Lower lobe of right lung (tissue), 2 donors: ENCODE results near the gene DOCK4. TPM values are rescaled to one million over a fixed set of nuclear protein-coding genes. Genes with fewer than 3 reads are reported as not detected.

Source experiments
- ATAC-seq, 2 donors: fragments of 200-7000 bp; cut with Tn5 transposase; one replicate each; pipeline ENCODE4 v1.9.1; 2020 to 2022; ENCODE audit warnings: mild to moderate bottlenecking in 2 of 2, moderate library complexity in 2 of 2
- DNase-seq: peaks from one replicate; pipeline ENCODE4 v3.0.0-alpha.2; 2020
- H3K27ac ChIP-seq: fragments of 200-600 bp; one replicate; pipeline ENCODE4 v1.8.0; 2022
- H3K27me3 ChIP-seq: fragments of 200-600 bp; one replicate; pipeline ENCODE4 v1.8.0; 2022; ENCODE audit warnings: low read depth
- H3K36me3 ChIP-seq: fragments of 200-600 bp; one replicate; pipeline ENCODE4 v1.8.0; 2022; ENCODE audit warnings: mild to moderate bottlenecking
- H3K4me1 ChIP-seq: fragments of 200-600 bp; one replicate; pipeline ENCODE4 v1.8.0; 2022
- H3K4me3 ChIP-seq: fragments of 200-600 bp; one replicate; pipeline ENCODE4 v1.8.0; 2022; ENCODE audit warnings: mild to moderate bottlenecking
- H3K9me3 ChIP-seq: fragments of 200-600 bp; one replicate; pipeline ENCODE4 v1.8.0; 2022
- CTCF ChIP-seq: fragments of 200-600 bp; IDR thresholded peaks from one replicate; pipeline ENCODE4 v1.8.0; 2022; ENCODE audit warnings: antibody characterized with exemption, mild to moderate bottlenecking
- intact Hi-C: fragments of 100-400 bp; cut with DNase I; formaldehyde crosslinking; loops from one replicate; pipeline ENCODE4 v1.11.0; 2022
- total RNA-seq: library from RNA; stranded (reverse); fragmentation: NEBNext Ultra II Directional; extraction: Animal tissue kit (Norgen Biotek cat#: 25700); gene quantifications from one replicate; pipeline ENCODE4 v1.2.1, GENCODE V29; 2021
- donor health status: DM: no; HTN: yes; CAD: no; lungs with severe emphysema.

Gene DOCK4
- total RNA-seq, 1 donor from 2014 or later, result 78.5 TPM

- Histone ChIP-seq H3K27ac (no peak overlapping the region), H3K4me3 (no peak overlapping the region), H3K9me3 (no peaks in the 10 kb centered on the region), H3K36me3 (peaks cover 49% of the 10 kb centered on the region), H3K27me3 (no peaks in the 10 kb centered on the region), H3K4me1 (no peaks in the 10 kb centered on the region)
- no peak for TF ChIP-seq CTCF
- DNase-seq, result no peak
- ATAC-seq, result no peak
- intact Hi-C loops, result no loop called here
Observed at GRCh38 chr7:111788286-111789047, 417.7 kb downstream of the DOCK4 start.

DNA sequence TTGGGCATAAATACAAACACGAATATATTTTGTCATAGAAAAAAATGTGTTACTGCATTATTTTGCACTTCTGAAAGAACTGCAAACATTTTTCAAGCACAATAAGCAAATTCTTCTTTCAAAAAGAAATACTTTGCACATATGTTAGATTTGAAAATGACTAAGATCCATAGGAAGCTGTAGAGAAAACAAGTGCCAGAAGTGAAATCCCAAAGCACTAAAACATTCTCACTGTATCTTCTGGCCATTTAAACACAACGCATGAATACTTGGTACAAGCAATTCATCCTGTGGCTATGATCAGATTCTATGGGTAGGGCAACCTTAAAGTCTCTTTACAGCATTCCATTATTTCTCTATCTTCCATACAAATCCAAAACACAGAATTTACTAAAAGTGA, 418.5 kb downstream of the DOCK4 start:
- peaks cover 48% of the 10 kb centered on the region for H3K36me3 ChIP-seq
- no peaks in the 10 kb centered on the region for H3K27me3 ChIP-seq
- no peak for ATAC-seq
- no peak overlapping the region for H3K27ac ChIP-seq
- no peaks in the 10 kb centered on the region for H3K9me3 ChIP-seq
- no peak for DNase-seq
- intact Hi-C loops, result no loop called here
- no peaks in the 10 kb centered on the region for H3K4me1 ChIP-seq
- no peak overlapping the region for H3K4me3 ChIP-seq
- TF ChIP-seq CTCF, result no peak

DNA sequence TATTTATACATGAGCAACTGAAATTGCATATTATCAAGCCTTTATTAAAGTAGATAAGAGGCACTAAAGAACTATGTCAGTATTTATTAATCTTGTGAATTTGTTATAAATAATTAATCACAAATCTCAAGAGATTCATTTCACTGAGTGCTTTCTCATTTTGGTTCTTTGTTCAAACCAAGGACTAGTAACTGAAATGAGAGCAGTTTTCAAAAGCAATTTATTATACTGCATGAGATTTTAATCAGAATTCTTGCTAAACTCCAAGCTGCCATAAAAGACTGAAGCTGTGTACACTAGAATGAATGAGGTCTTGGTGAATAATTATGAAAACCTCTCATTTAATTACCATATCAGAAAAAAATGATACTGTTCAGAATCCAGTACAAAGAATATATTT, 419.1 kb downstream of the DOCK4 start:
- no peak for DNase-seq
- H3K36me3 ChIP-seq, result peaks cover 48% of the 10 kb centered on the region
- H3K4me3 ChIP-seq, result no peak overlapping the region
- intact Hi-C loops, result no loop called here
- ATAC-seq, result no peak
- no peaks in the 10 kb centered on the region for H3K9me3 ChIP-seq
- no peaks in the 10 kb centered on the region for H3K27me3 ChIP-seq
- no peaks in the 10 kb centered on the region for H3K4me1 ChIP-seq
- TF ChIP-seq CTCF, result no peak
- no peak overlapping the region for H3K27ac ChIP-seq

- no peak for DNase-seq
Observed at GRCh38 chr7:111785076-111785475, 421.1 kb downstream of the DOCK4 start.

GRCh38 chr7:111784296-111784695, 421.9 kb downstream of the DOCK4 start:
- no peaks in the 10 kb centered on the region for H3K9me3 ChIP-seq
- H3K4me3 ChIP-seq, result no peak overlapping the region
- H3K4me1 ChIP-seq, result no peaks in the 10 kb centered on the region
- intact Hi-C loops, result no loop called here
- ATAC-seq, result no peak
- no peak overlapping the region for H3K27ac ChIP-seq
- no peak for TF ChIP-seq CTCF
- no peaks in the 10 kb centered on the region for H3K27me3 ChIP-seq
- DNase-seq, result no peak
- H3K36me3 ChIP-seq, result peaks cover 60% of the 10 kb centered on the region

More at GRCh38 chr7:111785076-111785475, 421.1 kb downstream of the DOCK4 start:
- no peak for ATAC-seq
- H3K9me3 ChIP-seq, result no peaks in the 10 kb centered on the region
- H3K4me3 ChIP-seq, result no peak overlapping the region
- no peak for TF ChIP-seq CTCF
- intact Hi-C loops, result no loop called here
- H3K4me1 ChIP-seq, result no peaks in the 10 kb centered on the region
- H3K27ac ChIP-seq, result no peak overlapping the region
- H3K36me3 ChIP-seq, result peaks cover 60% of the 10 kb centered on the region
- no peaks in the 10 kb centered on the region for H3K27me3 ChIP-seq
